Measurements from ENCODE around the gene IL10RB.

DNA sequence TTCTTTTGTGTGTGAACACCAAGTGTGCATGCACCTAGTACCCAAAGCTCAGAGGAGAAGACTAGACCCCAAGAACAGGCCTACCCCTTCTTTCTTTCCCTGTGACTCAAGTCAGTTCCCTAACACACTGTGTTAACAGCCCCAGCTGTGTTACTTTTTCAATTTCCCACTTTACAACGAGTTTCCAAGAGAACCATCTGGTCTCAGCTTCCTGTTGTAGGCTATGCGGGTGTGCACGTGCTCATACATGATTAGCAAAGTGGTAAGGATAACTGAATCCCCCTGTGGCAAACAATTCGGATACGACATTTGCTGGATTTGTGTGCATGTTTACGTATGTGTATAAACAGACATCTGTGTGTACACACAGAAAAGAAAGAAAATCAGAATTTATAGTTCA is 18.6 kb upstream of the IL10RB start:
- TF ChIP-seq EZH2 (conservative IDR thresholded peaks at IDR 0.05; ENCODE audit: low read depth, low read length), result no peak
- no peak for TF ChIP-seq CEBPB (IDR thresholded peaks at IDR 0.05; ENCODE audit: borderline replicate concordance, low read depth, low read length)
- TF ChIP-seq MYC (CRISPR knock-in tag; IDR thresholded peaks at IDR 0.05; ENCODE audit: borderline replicate concordance), result no peak
- no peak for TF ChIP-seq ZSCAN30 (CRISPR knock-in tag; IDR thresholded peaks at IDR 0.05)
- TF ChIP-seq KDM5A (IDR thresholded peaks at IDR 0.05; ENCODE audit: borderline replicate concordance, low read length), result no peak
- no peak for TF ChIP-seq NFRKB (IDR thresholded peaks at IDR 0.05)
- TF ChIP-seq TARDBP (CRISPR knock-in tag; IDR thresholded peaks at IDR 0.05), result no peak
- TF ChIP-seq, protein P1, sequence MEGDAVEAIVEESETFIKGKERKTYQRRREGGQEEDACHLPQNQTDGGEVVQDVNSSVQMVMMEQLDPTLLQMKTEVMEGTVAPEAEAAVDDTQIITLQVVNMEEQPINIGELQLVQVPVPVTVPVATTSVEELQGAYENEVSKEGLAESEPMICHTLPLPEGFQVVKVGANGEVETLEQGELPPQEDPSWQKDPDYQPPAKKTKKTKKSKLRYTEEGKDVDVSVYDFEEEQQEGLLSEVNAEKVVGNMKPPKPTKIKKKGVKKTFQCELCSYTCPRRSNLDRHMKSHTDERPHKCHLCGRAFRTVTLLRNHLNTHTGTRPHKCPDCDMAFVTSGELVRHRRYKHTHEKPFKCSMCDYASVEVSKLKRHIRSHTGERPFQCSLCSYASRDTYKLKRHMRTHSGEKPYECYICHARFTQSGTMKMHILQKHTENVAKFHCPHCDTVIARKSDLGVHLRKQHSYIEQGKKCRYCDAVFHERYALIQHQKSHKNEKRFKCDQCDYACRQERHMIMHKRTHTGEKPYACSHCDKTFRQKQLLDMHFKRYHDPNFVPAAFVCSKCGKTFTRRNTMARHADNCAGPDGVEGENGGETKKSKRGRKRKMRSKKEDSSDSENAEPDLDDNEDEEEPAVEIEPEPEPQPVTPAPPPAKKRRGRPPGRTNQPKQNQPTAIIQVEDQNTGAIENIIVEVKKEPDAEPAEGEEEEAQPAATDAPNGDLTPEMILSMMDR (CRISPR knock-in tag; IDR thresholded peaks at IDR 0.05), result no peak
- TF ChIP-seq JUN (CRISPR knock-in tag; IDR thresholded peaks at IDR 0.05), result no peak
- TF ChIP-seq, protein P2, sequence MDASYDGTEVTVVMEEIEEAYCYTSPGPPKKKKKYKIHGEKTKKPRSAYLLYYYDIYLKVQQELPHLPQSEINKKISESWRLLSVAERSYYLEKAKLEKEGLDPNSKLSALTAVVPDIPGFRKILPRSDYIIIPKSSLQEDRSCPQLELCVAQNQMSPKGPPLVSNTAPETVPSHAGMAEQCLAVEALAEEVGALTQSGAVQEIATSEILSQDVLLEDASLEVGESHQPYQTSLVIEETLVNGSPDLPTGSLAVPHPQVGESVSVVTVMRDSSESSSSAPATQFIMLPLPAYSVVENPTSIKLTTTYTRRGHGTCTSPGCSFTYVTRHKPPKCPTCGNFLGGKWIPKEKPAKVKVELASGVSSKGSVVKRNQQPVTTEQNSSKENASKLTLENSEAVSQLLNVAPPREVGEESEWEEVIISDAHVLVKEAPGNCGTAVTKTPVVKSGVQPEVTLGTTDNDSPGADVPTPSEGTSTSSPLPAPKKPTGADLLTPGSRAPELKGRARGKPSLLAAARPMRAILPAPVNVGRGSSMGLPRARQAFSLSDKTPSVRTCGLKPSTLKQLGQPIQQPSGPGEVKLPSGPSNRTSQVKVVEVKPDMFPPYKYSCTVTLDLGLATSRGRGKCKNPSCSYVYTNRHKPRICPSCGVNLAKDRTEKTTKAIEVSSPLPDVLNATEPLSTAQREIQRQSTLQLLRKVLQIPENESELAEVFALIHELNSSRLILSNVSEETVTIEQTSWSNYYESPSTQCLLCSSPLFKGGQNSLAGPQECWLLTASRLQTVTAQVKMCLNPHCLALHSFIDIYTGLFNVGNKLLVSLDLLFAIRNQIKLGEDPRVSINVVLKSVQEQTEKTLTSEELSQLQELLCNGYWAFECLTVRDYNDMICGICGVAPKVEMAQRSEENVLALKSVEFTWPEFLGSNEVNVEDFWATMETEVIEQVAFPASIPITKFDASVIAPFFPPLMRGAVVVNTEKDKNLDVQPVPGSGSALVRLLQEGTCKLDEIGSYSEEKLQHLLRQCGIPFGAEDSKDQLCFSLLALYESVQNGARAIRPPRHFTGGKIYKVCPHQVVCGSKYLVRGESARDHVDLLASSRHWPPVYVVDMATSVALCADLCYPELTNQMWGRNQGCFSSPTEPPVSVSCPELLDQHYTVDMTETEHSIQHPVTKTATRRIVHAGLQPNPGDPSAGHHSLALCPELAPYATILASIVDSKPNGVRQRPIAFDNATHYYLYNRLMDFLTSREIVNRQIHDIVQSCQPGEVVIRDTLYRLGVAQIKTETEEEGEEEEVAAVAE (CRISPR knock-in tag; IDR thresholded peaks at IDR 0.05; ENCODE audit: borderline replicate concordance), result no peak
- no peak for TF ChIP-seq ZNF850 (CRISPR knock-in tag; conservative IDR thresholded peaks at IDR 0.05)
- TF ChIP-seq, protein P3, sequence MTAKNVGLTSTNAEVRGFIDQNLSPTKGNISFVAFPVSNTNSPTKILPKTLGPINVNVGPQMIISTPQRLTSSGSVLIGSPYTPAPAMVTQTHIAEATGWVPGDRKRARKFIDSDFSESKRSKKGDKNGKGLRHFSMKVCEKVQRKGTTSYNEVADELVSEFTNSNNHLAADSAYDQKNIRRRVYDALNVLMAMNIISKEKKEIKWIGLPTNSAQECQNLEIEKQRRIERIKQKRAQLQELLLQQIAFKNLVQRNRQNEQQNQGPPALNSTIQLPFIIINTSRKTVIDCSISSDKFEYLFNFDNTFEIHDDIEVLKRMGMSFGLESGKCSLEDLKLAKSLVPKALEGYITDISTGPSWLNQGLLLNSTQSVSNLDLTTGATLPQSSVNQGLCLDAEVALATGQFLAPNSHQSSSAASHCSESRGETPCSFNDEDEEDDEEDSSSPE (CRISPR knock-in tag; IDR thresholded peaks at IDR 0.05), result no peak
- TF ChIP-seq CREB1 (IDR thresholded peaks at IDR 0.05), result no peak
- no peak for TF ChIP-seq CREB1 (CRISPR knock-in tag; IDR thresholded peaks at IDR 0.05)
